Mesenchymal stem cell (in vitro differentiated cells and primary cell): Measurements from ENCODE around the gene TGFBI. TPM values are rescaled to one million over a fixed set of nuclear protein-coding genes. Genes with fewer than 3 reads are reported as not detected.

ENCODE experiments used
- DNase-seq: peaks from one replicate; pipeline ENCODE4 v3.0.0-alpha.2; 2013
- H2AFZ ChIP-seq: one replicate; pipeline ENCODE4 v1.6.1; 2013; ENCODE audit warnings: low read depth, mild to moderate bottlenecking, control low read depth, inconsistent platforms, low read length, moderate library complexity
- H2AK5ac ChIP-seq: 2 replicates; pipeline ENCODE4 v1.6.1; 2013; ENCODE audit warnings: low read length, moderate library complexity, mild to moderate bottlenecking, inconsistent platforms; ENCODE audit not compliant: severe bottlenecking
- H2BK120ac ChIP-seq: one replicate; pipeline ENCODE4 v1.6.1; 2013; ENCODE audit warnings: low read depth, mild to moderate bottlenecking, inconsistent platforms, low read length, moderate library complexity
- H2BK12ac ChIP-seq, 2 experiments: one replicate each; pipeline ENCODE4 v1.6.1; 2013; ENCODE audit warnings: inconsistent platforms in 2 of 2, low read length in 2 of 2, mild to moderate bottlenecking in 2 of 2, moderate library complexity in 2 of 2, control low read depth in 1 of 2
- H2BK15ac ChIP-seq: one replicate; pipeline ENCODE4 v1.6.1; 2013; ENCODE audit warnings: mild to moderate bottlenecking, low read depth, inconsistent platforms; ENCODE audit not compliant: poor library complexity, severe bottlenecking
- H2BK5ac ChIP-seq: 2 replicates; pipeline ENCODE4 v1.6.1; 2013; ENCODE audit warnings: low read depth, mild to moderate bottlenecking, low read length, control low read depth, inconsistent platforms; ENCODE audit not compliant: poor library complexity, severe bottlenecking
- H3K14ac ChIP-seq, 2 experiments: one replicate each; pipeline ENCODE4 v1.6.1; 2013; ENCODE audit warnings: inconsistent platforms in 2 of 2, low read length in 2 of 2, control low read depth in 1 of 2, mild to moderate bottlenecking in 1 of 2, moderate library complexity in 1 of 2
- H3K18ac ChIP-seq, 2 experiments: one replicate each; pipeline ENCODE4 v1.6.1; 2013; ENCODE audit warnings: inconsistent platforms in 2 of 2, low read length in 2 of 2, control low read depth in 1 of 2, low read depth in 1 of 2, mild to moderate bottlenecking in 1 of 2
- H3K23ac ChIP-seq, 2 experiments: one replicate each; pipeline ENCODE4 v1.6.1; 2013; ENCODE audit warnings: inconsistent platforms in 2 of 2, low read length in 2 of 2, mild to moderate bottlenecking in 2 of 2, moderate library complexity in 2 of 2, control low read depth in 1 of 2
- H3K27ac ChIP-seq: 2 replicates; pipeline ENCODE4 v1.5.1; 2013; ENCODE audit warnings: mild to moderate bottlenecking, moderate library complexity, low read length, control low read depth, inconsistent platforms; ENCODE audit not compliant: poor library complexity, severe bottlenecking
- H3K27me3 ChIP-seq, 2 experiments: 2 replicates each; pipeline versions ENCODE4 v1.6.1 to v1.7.0; 2013; ENCODE audit warnings: low read length in 2 of 2, mild to moderate bottlenecking in 2 of 2, moderate library complexity in 2 of 2, control low read depth in 1 of 2, inconsistent platforms in 1 of 2; ENCODE audit not compliant: control insufficient read depth in 1 of 2, insufficient read depth in 1 of 2
- H3K36me3 ChIP-seq, 2 experiments: 2 replicates each; pipeline versions ENCODE4 v1.6.1 to v1.7.0; 2013; ENCODE audit warnings: low read length in 2 of 2, control low read depth in 1 of 2, inconsistent platforms in 1 of 2, low read depth in 1 of 2, mild to moderate bottlenecking in 1 of 2; ENCODE audit not compliant: insufficient read depth in 2 of 2, control insufficient read depth in 1 of 2
- H3K4ac ChIP-seq, 2 experiments: one replicate each; pipeline ENCODE4 v1.6.1; 2013; ENCODE audit warnings: inconsistent platforms in 2 of 2, low read length in 2 of 2, mild to moderate bottlenecking in 2 of 2, moderate library complexity in 2 of 2, control low read depth in 1 of 2, low read depth in 1 of 2
- H3K4me1 ChIP-seq: 2 replicates; pipeline ENCODE4 v1.6.1; 2013; ENCODE audit warnings: low read depth, low read length, control low read depth; ENCODE audit not compliant: control insufficient read depth, insufficient read depth
- H3K4me2 ChIP-seq: 2 replicates; pipeline ENCODE4 v1.6.1; 2013; ENCODE audit warnings: low read length, mild to moderate bottlenecking, inconsistent platforms; ENCODE audit not compliant: poor library complexity, severe bottlenecking
- H3K4me3 ChIP-seq, 2 experiments: 2 replicates each; pipeline versions ENCODE4 v1.5.1 to v1.7.0; 2013; ENCODE audit warnings: low read length in 2 of 2, mild to moderate bottlenecking in 2 of 2, control low read depth in 1 of 2, low read depth in 1 of 2; ENCODE audit not compliant: insufficient read depth in 1 of 2
- H3K79me1 ChIP-seq: replicated peaks from 2 replicates; pipeline ENCODE4 v1.6.1; 2013; ENCODE audit warnings: mild to moderate bottlenecking, control low read depth, low read length, inconsistent platforms; ENCODE audit not compliant: poor library complexity, severe bottlenecking
- H3K9ac ChIP-seq: 2 replicates; pipeline ENCODE4 v1.7.0; 2013; ENCODE audit warnings: mild to moderate bottlenecking, low read length, moderate library complexity
- H3K9me3 ChIP-seq: 2 replicates; pipeline ENCODE4 v1.7.0; 2013; ENCODE audit warnings: mild to moderate bottlenecking, low read length; ENCODE audit not compliant: control insufficient read depth
- H4K8ac ChIP-seq: one replicate; pipeline ENCODE4 v1.6.1; 2013; ENCODE audit warnings: inconsistent platforms, mild to moderate bottlenecking, low read length, moderate library complexity
- H4K91ac ChIP-seq: one replicate; pipeline ENCODE4 v1.6.1; 2013; ENCODE audit warnings: mild to moderate bottlenecking, low read length, inconsistent platforms
- whole genome bisulfite sequencing: methylation state at CpG from one replicate; pipeline ENCODE4 v1.1.7; 2013; ENCODE audit warnings: mixed read lengths; 5-methylcytosine and 5-hydroxymethylcytosine counted together
- polyA plus RNA-seq, 2 experiments: library from polyadenylated mRNA; stranded (reverse); fragments of 200-250 nt; gene quantifications; one replicate each; pipeline ENCODE4 v1.2.3, GENCODE V29; 2013

TGFBI gene
- 1,930 TPM for polyA plus RNA-seq (2013, experiment 1 of 2)
- 1,910 TPM for polyA plus RNA-seq (2013, experiment 2 of 2)

- H2AK5ac ChIP-seq, result peak within 1 kb of the TSS; percentile 4
- H3K79me1 ChIP-seq, result peaks cover 29% of the 10 kb centered on the region
- peak; percentile 73 for DNase-seq
- H2BK12ac ChIP-seq, result peak within 1 kb of the TSS; percentile 85 to 100
- H2BK15ac ChIP-seq, result peak within 1 kb of the TSS; percentile 82
- peak within 1 kb of the TSS; percentile 74 to 80 for H3K4me3 ChIP-seq
- H3K27me3 ChIP-seq, result no peaks in the 10 kb centered on the region
- peak within 1 kb of the TSS; percentile 72 for H3K9ac ChIP-seq
- H2AFZ ChIP-seq, result peak within 1 kb of the TSS; percentile 6
- no peak within 1 kb of the TSS for H3K27ac ChIP-seq
- no peaks in the 10 kb centered on the region for H3K9me3 ChIP-seq
- H3K36me3 ChIP-seq, result peaks cover 4 to 12% of the 10 kb centered on the region in 2 experiments
- H3K23ac ChIP-seq, result peak within 1 kb of the TSS in 1 of 2 experiments; percentile 98
- peak within 1 kb of the TSS; percentile 88 to 99 for H3K18ac ChIP-seq
- H2BK5ac ChIP-seq, result no peak within 1 kb of the TSS
- H4K91ac ChIP-seq, result peak within 1 kb of the TSS; percentile 91
- H4K8ac ChIP-seq, result peak within 1 kb of the TSS; percentile 79
- peak within 1 kb of the TSS; percentile 94 to 98 for H3K4ac ChIP-seq
- H3K4me2 ChIP-seq, result peak within 1 kb of the TSS; percentile 95
- peak within 1 kb of the TSS; percentile 82 to 90 for H3K14ac ChIP-seq
- peaks cover 29% of the 10 kb centered on the region for H3K4me1 ChIP-seq
- WGBS, result 3% methylated on average over 67 of the region's 68 CpGs
- peak within 1 kb of the TSS; percentile 83 for H2BK120ac ChIP-seq
Measured at GRCh38 chr5:136028782-136029742, at the start of gene TGFBI. Gene TGFBI (plus strand): TSS chr5:136028988. CDS start chr5:136029056, 68 bp downstream.

GRCh38 chr5:135978993-135979392 is 49.8 kb upstream of the TGFBI start:
- no peak overlapping the region for H4K8ac ChIP-seq
- H3K4me1 ChIP-seq, result peaks cover 3% of the 10 kb centered on the region
- H3K4ac ChIP-seq, result no peak overlapping the region
- H3K9me3 ChIP-seq, result no peaks in the 10 kb centered on the region
- DNase-seq, result no peak
- H3K36me3 ChIP-seq, result no peaks in the 10 kb centered on the region
- H3K23ac ChIP-seq, result no peak overlapping the region
- H3K27me3 ChIP-seq, result no peaks in the 10 kb centered on the region
- H3K79me1 ChIP-seq, result no peaks in the 10 kb centered on the region
- H3K27ac ChIP-seq, result no peak overlapping the region
- no peak overlapping the region for H2BK5ac ChIP-seq
- WGBS, result 100% methylated on average over 1 of the region's 2 CpGs
- H2AFZ ChIP-seq, result no peak overlapping the region
- no peak overlapping the region for H2AK5ac ChIP-seq
- H2BK15ac ChIP-seq, result no peak overlapping the region
- no peak overlapping the region for H2BK120ac ChIP-seq
- H4K91ac ChIP-seq, result no peak overlapping the region
- no peak overlapping the region for H2BK12ac ChIP-seq
- H3K9ac ChIP-seq, result peak overlapping the region; percentile 65
- H3K4me2 ChIP-seq, result no peak overlapping the region
- no peak overlapping the region for H3K14ac ChIP-seq
- no peak overlapping the region for H3K18ac ChIP-seq
- no peak overlapping the region for H3K4me3 ChIP-seq

GRCh38 chr5:135979510-135979909 is 49.3 kb upstream of the TGFBI start:
- no peaks in the 10 kb centered on the region for H3K9me3 ChIP-seq
- peak; percentile 83 for DNase-seq
- peaks cover 3% of the 10 kb centered on the region for H3K4me1 ChIP-seq
- no peak overlapping the region for H2BK5ac ChIP-seq
- no peak overlapping the region for H2BK120ac ChIP-seq
- no peak overlapping the region for H3K4me2 ChIP-seq
- H3K14ac ChIP-seq, result no peak overlapping the region
- no peak overlapping the region for H4K91ac ChIP-seq
- H2BK12ac ChIP-seq, result no peak overlapping the region
- no peak overlapping the region for H4K8ac ChIP-seq
- H2BK15ac ChIP-seq, result no peak overlapping the region
- no peak overlapping the region for H2AK5ac ChIP-seq
- no peak overlapping the region for H3K23ac ChIP-seq
- no peaks in the 10 kb centered on the region for H3K27me3 ChIP-seq
- H3K9ac ChIP-seq, result peak overlapping the region; percentile 65
- no CpG with 5 or more reads among the region's 1 CpG for WGBS
- no peaks in the 10 kb centered on the region for H3K36me3 ChIP-seq
- no peak overlapping the region for H2AFZ ChIP-seq
- H3K4ac ChIP-seq, result no peak overlapping the region
- H3K18ac ChIP-seq, result no peak overlapping the region
- no peaks in the 10 kb centered on the region for H3K79me1 ChIP-seq
- H3K4me3 ChIP-seq, result no peak overlapping the region
- no peak overlapping the region for H3K27ac ChIP-seq

GRCh38 chr5:135980620-135981019 is 48.2 kb upstream of the TGFBI start:
- H3K4me2 ChIP-seq, result no peak overlapping the region
- H2BK120ac ChIP-seq, result no peak overlapping the region
- H3K4me1 ChIP-seq, result peaks cover 3% of the 10 kb centered on the region
- no CpG with 5 or more reads among the region's 1 CpG for WGBS
- no peak overlapping the region for H3K9ac ChIP-seq
- no peak overlapping the region for H3K18ac ChIP-seq
- H3K4ac ChIP-seq, result no peak overlapping the region
- H2AFZ ChIP-seq, result no peak overlapping the region
- H2BK5ac ChIP-seq, result no peak overlapping the region
- no peak overlapping the region for H3K14ac ChIP-seq
- H3K79me1 ChIP-seq, result no peaks in the 10 kb centered on the region
- no peak overlapping the region for H3K23ac ChIP-seq
- no peaks in the 10 kb centered on the region for H3K9me3 ChIP-seq
- no peak overlapping the region for H2BK12ac ChIP-seq
- no peaks in the 10 kb centered on the region for H3K27me3 ChIP-seq
- DNase-seq, result peak; percentile 69
- H4K91ac ChIP-seq, result no peak overlapping the region
- no peaks in the 10 kb centered on the region for H3K36me3 ChIP-seq
- H3K4me3 ChIP-seq, result no peak overlapping the region
- no peak overlapping the region for H4K8ac ChIP-seq
- no peak overlapping the region for H2BK15ac ChIP-seq
- no peak overlapping the region for H3K27ac ChIP-seq
- no peak overlapping the region for H2AK5ac ChIP-seq
